ENCODE data around the gene CA4.

DNA sequence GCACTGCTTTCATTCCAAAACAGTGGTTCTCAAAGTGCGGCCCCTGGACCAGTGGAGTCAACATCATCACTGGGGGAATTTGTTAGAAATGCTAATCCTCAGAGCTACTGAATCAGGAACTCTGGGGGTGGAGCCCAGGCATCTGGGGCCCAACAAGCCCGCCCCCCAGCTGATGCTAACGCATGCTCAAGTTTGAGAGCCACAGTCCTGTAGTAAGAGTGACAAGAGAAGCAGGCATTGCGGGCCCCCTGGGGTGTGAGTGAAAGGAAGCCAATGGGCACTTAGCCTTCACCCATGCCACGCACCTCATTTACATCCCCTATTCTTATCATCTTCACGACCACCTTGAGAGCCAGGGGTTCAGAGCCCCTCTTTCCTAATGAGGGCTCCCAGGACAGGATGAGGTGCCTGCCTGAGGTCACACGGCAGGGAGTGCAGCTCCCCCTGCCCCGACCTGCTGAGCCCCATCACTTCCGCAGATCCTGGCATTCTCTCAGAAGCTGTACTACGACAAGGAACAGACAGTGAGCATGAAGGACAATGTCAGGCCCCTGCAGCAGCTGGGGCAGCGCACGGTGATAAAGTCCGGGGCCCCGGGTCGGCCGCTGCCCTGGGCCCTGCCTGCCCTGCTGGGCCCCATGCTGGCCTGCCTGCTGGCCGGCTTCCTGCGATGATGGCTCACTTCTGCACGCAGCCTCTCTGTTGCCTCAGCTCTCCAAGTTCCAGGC, 9.1 kb downstream of the CA4 start:
- TF ChIP-seq POLR2A (IDR thresholded peaks at IDR 0.05) (no peak), EP300 (IDR thresholded peaks at IDR 0.05) (no peak), POLR2AphosphoS5 (IDR thresholded peaks at IDR 0.05) (no peak)
- TF ChIP-seq, protein P1, sequence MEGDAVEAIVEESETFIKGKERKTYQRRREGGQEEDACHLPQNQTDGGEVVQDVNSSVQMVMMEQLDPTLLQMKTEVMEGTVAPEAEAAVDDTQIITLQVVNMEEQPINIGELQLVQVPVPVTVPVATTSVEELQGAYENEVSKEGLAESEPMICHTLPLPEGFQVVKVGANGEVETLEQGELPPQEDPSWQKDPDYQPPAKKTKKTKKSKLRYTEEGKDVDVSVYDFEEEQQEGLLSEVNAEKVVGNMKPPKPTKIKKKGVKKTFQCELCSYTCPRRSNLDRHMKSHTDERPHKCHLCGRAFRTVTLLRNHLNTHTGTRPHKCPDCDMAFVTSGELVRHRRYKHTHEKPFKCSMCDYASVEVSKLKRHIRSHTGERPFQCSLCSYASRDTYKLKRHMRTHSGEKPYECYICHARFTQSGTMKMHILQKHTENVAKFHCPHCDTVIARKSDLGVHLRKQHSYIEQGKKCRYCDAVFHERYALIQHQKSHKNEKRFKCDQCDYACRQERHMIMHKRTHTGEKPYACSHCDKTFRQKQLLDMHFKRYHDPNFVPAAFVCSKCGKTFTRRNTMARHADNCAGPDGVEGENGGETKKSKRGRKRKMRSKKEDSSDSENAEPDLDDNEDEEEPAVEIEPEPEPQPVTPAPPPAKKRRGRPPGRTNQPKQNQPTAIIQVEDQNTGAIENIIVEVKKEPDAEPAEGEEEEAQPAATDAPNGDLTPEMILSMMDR (IDR thresholded peaks at IDR 0.05) = no peak

All from stomach (tissue), 4 donors.